Duodenal mucosa (tissue), 2 donors: ENCODE results near the gene AGA.

ENCODE experiments used
- H3K27ac ChIP-seq: one replicate; pipeline ENCODE4 v1.7.0; 2013; ENCODE audit warnings: low read depth, low read length
- H3K27me3 ChIP-seq, 2 donors: one replicate each; pipeline ENCODE4 v1.7.0; 2013; ENCODE audit warnings: low read length in 2 of 2, control low read depth in 1 of 2; ENCODE audit not compliant: insufficient read depth in 2 of 2, control insufficient read depth in 1 of 2
- H3K36me3 ChIP-seq, 2 donors: one replicate each; pipeline ENCODE4 v1.7.0; 2013; ENCODE audit warnings: low read length in 2 of 2, control low read depth in 1 of 2; ENCODE audit not compliant: insufficient read depth in 2 of 2, control insufficient read depth in 1 of 2
- H3K4me1 ChIP-seq, 2 donors: one replicate each; pipeline ENCODE4 v1.7.0; 2013; ENCODE audit warnings: low read length in 2 of 2, control low read depth in 1 of 2; ENCODE audit not compliant: insufficient read depth in 2 of 2, control insufficient read depth in 1 of 2
- H3K4me3 ChIP-seq, 2 donors: one replicate each; pipeline ENCODE4 v1.7.0; 2013; ENCODE audit warnings: low read length in 2 of 2, low read depth in 1 of 2
- H3K9ac ChIP-seq, 2 donors: one replicate each; pipeline ENCODE4 v1.7.0; 2013; ENCODE audit warnings: low read length in 2 of 2, low read depth in 1 of 2
- H3K9me3 ChIP-seq, 2 donors: one replicate each; pipeline ENCODE4 v1.7.0; 2013; ENCODE audit warnings: low read length in 2 of 2, control low read depth in 1 of 2; ENCODE audit not compliant: control insufficient read depth in 1 of 2

AGA gene

DNA sequence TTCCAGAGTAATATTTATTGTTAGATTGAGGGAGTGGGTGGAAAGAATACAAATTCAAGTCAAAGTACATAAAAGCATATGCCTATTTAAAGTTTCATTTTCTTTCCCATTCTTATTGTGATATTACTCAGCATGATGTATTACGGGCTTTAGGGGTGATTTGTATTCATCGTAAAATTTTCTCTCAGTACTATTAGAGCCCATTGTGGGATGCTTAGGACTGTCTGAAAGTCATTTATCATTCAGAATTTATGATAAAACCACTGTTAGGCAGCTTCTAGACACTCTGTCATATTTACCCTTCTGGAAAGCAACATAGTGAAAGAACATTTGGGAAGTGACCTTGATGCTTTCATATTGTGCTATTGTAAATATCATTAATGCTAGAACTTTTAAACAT is 45.9 kb downstream of the AGA start:
- H3K9me3 ChIP-seq = no peaks in the 10 kb centered on the region

DNA sequence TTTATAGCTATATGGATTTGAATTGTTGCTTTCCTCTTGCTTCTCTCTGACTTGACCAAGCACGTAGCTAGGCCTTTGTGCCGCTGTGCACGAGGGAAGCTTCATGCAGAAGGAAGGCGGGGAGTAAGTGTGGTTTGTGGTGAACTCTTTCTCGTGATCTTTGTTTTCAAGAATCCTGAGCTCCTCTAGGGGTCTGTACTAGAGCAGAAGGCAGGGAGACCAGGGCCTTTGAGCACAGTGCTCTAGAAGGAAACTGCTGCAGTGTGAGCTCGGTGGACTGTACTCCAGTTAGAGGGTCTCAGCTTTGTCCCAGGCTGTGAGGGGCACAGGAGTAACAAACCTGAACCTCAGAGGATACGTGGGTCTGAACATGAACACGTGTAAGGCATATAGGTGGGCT is 49.0 kb downstream of the AGA start:
- Histone ChIP-seq H3K4me1 (no peaks in the 10 kb centered on the region), H3K9ac (no peak overlapping the region), H3K9me3 (no peaks in the 10 kb centered on the region), H3K4me3 (no peak overlapping the region), H3K27me3 (no peaks in the 10 kb centered on the region), H3K36me3 (no peaks in the 10 kb centered on the region), H3K27ac (no peak overlapping the region)

More for the DNA sequence above, 45.9 kb downstream of the AGA start:
- Histone ChIP-seq H3K4me3 (no peak overlapping the region), H3K36me3 (no peaks in the 10 kb centered on the region), H3K9ac (no peak overlapping the region), H3K27me3 (no peaks in the 10 kb centered on the region), H3K4me1 (peaks cover under 1 to 1% of the 10 kb centered on the region in 2 donors), H3K27ac (no peak overlapping the region)

DNA sequence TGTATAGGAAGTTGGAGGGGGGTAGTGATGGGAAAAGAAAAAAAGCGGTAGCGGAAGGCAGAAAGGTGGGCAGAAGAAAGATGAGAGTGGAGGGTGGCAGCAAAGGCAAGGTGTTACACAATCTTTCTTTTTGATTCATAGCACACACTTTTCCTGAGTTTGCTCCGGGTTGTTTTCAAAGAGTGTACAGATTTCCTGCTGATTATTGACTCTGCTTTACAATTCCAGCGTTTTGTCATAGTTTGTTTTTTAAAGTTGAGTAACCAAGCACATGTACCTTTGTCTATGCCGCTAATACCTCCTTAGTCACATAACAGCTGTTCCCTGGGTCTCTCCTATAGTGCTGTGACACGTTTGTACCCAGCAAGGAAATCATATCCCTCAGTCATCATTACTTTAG is 50.3 kb downstream of the AGA start:
- no peak overlapping the region for H3K4me3 ChIP-seq
- H3K9me3 ChIP-seq = no peaks in the 10 kb centered on the region
- H3K4me1 ChIP-seq = no peaks in the 10 kb centered on the region
- H3K27ac ChIP-seq = no peak overlapping the region
- H3K27me3 ChIP-seq = no peaks in the 10 kb centered on the region
- no peak overlapping the region for H3K9ac ChIP-seq
- H3K36me3 ChIP-seq = no peaks in the 10 kb centered on the region

DNA sequence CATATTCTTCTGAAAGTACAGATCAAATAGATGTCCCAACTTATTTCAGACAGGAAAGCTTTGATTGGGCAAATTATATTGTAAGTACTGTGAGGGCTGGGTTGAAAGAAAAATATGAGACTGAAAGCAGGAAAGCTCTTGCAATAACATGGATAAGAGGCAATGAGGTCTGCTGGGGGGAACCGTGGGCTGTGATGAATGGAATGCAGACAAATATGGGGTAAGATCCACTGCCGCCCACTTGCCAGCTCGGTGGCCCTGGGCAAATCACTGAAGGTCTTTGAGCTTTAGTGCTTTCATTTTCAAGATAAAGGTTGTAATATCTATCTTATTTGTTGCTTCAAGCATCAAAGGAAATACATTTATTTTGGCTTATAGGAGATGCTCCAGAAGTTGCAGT is 51.0 kb downstream of the AGA start:
- Histone ChIP-seq H3K27me3 (no peaks in the 10 kb centered on the region), H3K9ac (no peak overlapping the region), H3K9me3 (no peaks in the 10 kb centered on the region), H3K4me3 (no peak overlapping the region), H3K27ac (no peak overlapping the region), H3K4me1 (no peaks in the 10 kb centered on the region), H3K36me3 (no peaks in the 10 kb centered on the region)

DNA sequence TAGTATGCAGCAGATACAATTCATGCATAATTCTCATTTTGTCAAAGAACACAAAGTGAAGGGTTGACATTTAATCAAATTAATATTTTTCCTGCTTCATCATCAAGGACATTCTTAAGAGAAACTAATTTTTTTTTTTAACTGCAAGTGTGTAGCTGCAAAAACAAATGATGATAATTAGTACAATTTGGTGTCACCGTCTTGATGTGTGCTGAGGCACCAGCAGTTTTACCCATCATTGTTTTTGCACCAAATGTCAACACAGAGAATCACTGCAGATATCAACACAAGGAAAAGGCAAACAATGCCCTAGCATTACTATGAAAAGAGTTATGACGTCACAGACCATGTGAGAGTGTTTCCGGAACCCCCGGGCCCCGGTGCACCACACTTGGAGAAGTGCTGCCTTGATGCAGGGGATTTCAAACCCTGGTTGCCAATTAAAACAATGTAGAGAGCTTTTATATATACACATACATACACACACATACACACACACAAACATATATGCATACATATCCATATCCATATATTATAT is 55.9 kb downstream of the AGA start:
- H3K4me1 ChIP-seq = no peaks in the 10 kb centered on the region

DNA sequence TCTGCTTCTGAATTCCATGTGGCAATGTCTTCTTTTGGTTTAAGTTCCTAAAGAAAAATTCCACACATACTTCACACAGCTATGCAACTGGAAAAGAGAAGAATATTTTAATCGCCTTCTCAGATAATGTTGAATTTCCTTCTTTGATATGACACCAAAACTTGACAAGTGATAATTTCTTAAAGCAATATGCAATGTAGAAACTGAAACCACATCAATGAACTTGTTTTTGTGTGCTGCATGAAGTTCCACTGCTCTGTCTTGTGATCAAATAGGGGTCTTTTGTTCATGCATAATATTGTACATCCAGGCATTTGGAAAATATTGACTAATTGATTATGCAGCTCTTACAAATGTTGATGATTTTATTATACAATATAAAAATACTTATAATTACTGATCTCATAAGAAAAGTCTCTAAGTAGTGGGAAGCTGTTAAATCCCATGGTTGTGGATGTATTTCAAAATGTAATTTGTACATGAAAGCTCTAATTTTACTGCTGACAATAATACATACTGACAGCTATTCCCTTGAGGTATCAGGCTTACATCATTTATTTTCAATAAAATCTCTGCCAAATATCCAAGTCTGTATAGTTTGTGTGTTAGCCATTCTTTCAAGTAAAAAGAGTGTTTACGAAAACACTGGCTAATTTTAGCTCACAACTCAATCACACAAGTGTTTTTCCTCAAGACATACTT is 56.5 kb downstream of the AGA start:
- Histone ChIP-seq H3K36me3 (no peaks in the 10 kb centered on the region), H3K4me3 (no peak overlapping the region), H3K27me3 (peaks cover 0 to 2% of the 10 kb centered on the region in 2 donors), H3K9me3 (no peaks in the 10 kb centered on the region), H3K27ac (no peak overlapping the region), H3K4me1 (no peaks in the 10 kb centered on the region), H3K9ac (no peak overlapping the region)

More for the DNA sequence above, 55.9 kb downstream of the AGA start:
- no peaks in the 10 kb centered on the region for H3K36me3 ChIP-seq
- H3K9ac ChIP-seq = no peak overlapping the region
- H3K9me3 ChIP-seq = no peaks in the 10 kb centered on the region
- H3K4me3 ChIP-seq = no peak overlapping the region
- peaks cover 0 to 2% of the 10 kb centered on the region in 2 donors for H3K27me3 ChIP-seq
- no peak overlapping the region for H3K27ac ChIP-seq

DNA sequence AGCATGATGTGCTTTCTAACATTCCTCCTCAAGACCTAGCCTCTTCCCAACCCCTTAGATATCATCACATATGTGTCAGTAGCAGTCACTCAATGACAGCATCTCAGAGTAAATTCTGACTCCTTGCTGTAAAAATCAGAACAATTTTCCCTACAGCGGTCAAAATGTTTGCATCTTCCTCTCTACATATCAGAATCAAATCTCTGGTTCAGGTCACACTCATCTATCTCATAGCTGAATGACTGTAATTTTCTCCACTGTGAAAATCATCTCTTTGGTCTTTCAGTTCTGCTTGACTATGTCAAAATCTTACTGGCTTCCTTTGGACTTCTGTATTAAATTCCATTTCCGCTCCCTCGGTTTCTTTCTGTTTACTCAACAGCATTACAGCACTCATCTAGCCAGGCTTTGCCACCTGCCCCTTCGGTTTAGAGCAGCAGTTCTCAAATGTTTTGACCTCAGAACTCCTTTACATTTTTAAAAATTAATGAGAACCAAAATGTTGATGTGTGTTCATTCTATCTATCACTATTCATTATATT is 57.3 kb downstream of the AGA start:
- Histone ChIP-seq H3K27me3 (peaks cover 0 to 2% of the 10 kb centered on the region in 2 donors), H3K9ac (no peak overlapping the region), H3K9me3 (no peaks in the 10 kb centered on the region), H3K36me3 (no peaks in the 10 kb centered on the region), H3K4me1 (no peaks in the 10 kb centered on the region), H3K27ac (no peak overlapping the region), H3K4me3 (no peak overlapping the region)

DNA sequence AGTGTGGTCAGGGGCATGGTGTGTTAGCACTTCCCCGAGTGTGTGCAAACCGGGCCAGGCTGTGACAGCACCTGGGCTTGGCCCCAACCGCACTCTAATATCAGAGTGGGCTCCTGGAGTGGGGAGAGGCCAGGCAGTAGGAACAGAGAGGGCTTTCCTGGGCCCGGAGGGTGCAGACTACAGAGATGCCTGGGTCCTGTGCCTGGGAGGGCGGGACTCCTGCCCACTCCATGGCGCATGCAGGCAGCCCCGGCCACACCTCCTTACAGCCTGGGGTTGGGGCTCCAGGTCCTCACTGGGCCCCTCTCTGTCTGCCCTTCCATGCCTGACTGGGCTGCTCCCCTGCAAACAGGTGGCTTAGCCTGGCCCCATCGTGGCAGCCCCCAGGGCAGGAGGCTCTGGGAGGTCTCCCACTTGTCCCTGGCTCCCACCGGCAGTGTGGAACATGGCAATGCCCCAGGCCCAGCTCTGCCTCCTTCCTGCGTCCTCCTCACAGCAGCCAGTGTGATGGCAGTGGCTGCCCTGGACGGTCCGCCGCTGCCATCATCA is 60.4 kb downstream of the AGA start:
- H3K36me3 ChIP-seq = no peaks in the 10 kb centered on the region
- no peak overlapping the region for H3K9ac ChIP-seq
- H3K4me3 ChIP-seq = no peak overlapping the region
- H3K27ac ChIP-seq = no peak overlapping the region
- H3K9me3 ChIP-seq = no peaks in the 10 kb centered on the region
- peaks cover 0 to 2% of the 10 kb centered on the region in 2 donors for H3K27me3 ChIP-seq
- H3K4me1 ChIP-seq = no peaks in the 10 kb centered on the region
